ENCODE data around the gene DOCK4.
A peak's percentile ranks its signal among the peaks of the same experiment; 100 is the strongest.

The DOCK4 gene

GRCh38 chr7:112001091-112001826 lies 204.9 kb downstream of the DOCK4 start:
- H3K27ac ChIP-seq (ENCODE audit: poor library complexity, severe bottlenecking), result peak overlapping the region; percentile 87
- no peaks in the 10 kb centered on the region for H3K9me3 ChIP-seq (ENCODE audit: severe bottlenecking)
- 0 out of 2 replicates have a peak, but pooled peaks cover 6% of the 10 kb centered on the region for H3K36me3 ChIP-seq (ENCODE audit: low read depth)
- peak; percentile 99 for ATAC-seq (ENCODE audit: low read depth)
- TF ChIP-seq, protein P1, sequence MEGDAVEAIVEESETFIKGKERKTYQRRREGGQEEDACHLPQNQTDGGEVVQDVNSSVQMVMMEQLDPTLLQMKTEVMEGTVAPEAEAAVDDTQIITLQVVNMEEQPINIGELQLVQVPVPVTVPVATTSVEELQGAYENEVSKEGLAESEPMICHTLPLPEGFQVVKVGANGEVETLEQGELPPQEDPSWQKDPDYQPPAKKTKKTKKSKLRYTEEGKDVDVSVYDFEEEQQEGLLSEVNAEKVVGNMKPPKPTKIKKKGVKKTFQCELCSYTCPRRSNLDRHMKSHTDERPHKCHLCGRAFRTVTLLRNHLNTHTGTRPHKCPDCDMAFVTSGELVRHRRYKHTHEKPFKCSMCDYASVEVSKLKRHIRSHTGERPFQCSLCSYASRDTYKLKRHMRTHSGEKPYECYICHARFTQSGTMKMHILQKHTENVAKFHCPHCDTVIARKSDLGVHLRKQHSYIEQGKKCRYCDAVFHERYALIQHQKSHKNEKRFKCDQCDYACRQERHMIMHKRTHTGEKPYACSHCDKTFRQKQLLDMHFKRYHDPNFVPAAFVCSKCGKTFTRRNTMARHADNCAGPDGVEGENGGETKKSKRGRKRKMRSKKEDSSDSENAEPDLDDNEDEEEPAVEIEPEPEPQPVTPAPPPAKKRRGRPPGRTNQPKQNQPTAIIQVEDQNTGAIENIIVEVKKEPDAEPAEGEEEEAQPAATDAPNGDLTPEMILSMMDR (IDR thresholded peaks at IDR 0.05; ENCODE audit: poor library complexity, severe bottlenecking), result no peak
- H3K27me3 ChIP-seq (ENCODE audit: insufficient read depth, poor library complexity, severe bottlenecking), result no peaks in the 10 kb centered on the region
- H3K4me1 ChIP-seq (ENCODE audit: insufficient read depth, poor library complexity, severe bottlenecking), result peaks cover 23% of the 10 kb centered on the region
- DNase-seq (ENCODE audit: low spot score), result peak; percentile 73
- no peak overlapping the region for H3K4me3 ChIP-seq (ENCODE audit: severe bottlenecking)

DNA sequence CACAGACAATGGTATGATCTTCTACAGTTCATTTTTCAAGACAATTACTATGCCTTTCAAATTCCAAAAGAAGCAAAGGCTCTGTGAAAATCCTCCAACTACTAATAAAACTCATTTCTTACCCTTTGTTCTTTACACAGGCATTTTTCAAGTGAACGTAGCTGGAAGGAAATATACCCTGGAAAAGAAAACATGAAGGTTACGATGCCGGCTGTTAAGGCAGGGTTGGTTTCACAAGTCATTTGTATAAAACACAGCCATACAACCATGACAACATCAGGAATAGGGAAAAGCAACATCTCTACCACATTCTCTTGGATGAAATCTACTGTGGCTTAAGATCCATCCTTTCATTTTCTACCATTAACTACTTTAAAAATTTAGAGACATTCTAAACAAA lies 207.9 kb downstream of the DOCK4 start:
- DNase-seq (ENCODE audit: low spot score) (no peak), ATAC-seq (ENCODE audit: low read depth) (no peak)
- peaks cover 14% of the 10 kb centered on the region for H3K36me3 ChIP-seq (ENCODE audit: low read depth)
- H3K27ac ChIP-seq (ENCODE audit: poor library complexity, severe bottlenecking), result no peak overlapping the region
- H3K9me3 ChIP-seq (ENCODE audit: severe bottlenecking), result no peaks in the 10 kb centered on the region
- TF ChIP-seq, protein P1 (IDR thresholded peaks at IDR 0.05; ENCODE audit: poor library complexity, severe bottlenecking), result no peak
- no peak overlapping the region for H3K4me3 ChIP-seq (ENCODE audit: severe bottlenecking)
- H3K4me1 ChIP-seq (ENCODE audit: insufficient read depth, poor library complexity, severe bottlenecking), result peaks cover 19% of the 10 kb centered on the region
- no peaks in the 10 kb centered on the region for H3K27me3 ChIP-seq (ENCODE audit: insufficient read depth, poor library complexity, severe bottlenecking)

GRCh38 chr7:111997546-111997945 lies 208.7 kb downstream of the DOCK4 start:
- Histone ChIP-seq H3K27me3 (ENCODE audit: insufficient read depth, poor library complexity, severe bottlenecking) (no peaks in the 10 kb centered on the region), H3K4me3 (ENCODE audit: severe bottlenecking) (no peak overlapping the region), H3K36me3 (ENCODE audit: low read depth) (peaks cover 16% of the 10 kb centered on the region), H3K27ac (ENCODE audit: poor library complexity, severe bottlenecking) (no peak overlapping the region), H3K4me1 (ENCODE audit: insufficient read depth, poor library complexity, severe bottlenecking) (peaks cover 19% of the 10 kb centered on the region), H3K9me3 (ENCODE audit: severe bottlenecking) (no peaks in the 10 kb centered on the region)
- ATAC-seq (ENCODE audit: low read depth) (no peak), DNase-seq (ENCODE audit: low spot score) (no peak)
- TF ChIP-seq, protein P1 (IDR thresholded peaks at IDR 0.05; ENCODE audit: poor library complexity, severe bottlenecking), result no peak

DNA sequence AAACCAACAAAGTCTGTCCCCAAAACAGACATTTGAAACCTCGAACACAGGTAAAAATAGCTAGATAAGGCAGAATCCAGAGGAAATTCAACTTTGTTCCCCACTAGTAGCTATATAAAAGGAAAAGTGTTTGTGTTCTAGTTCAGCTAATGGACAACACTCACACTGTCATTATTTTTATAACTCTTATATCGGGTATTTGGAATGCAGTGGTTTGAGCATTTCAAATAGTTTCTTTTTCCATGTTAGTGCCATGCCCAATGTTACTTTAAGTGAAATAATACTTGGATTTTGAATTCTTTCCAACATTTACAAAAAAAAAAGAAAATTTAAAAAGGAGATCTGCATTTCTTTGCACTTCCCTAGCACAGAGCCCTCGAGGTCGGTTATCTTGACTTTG lies 213.6 kb downstream of the DOCK4 start:
- H3K4me1 ChIP-seq (ENCODE audit: insufficient read depth, poor library complexity, severe bottlenecking), result peaks cover 2% of the 10 kb centered on the region
- ATAC-seq (ENCODE audit: low read depth), result no peak
- no peaks in the 10 kb centered on the region for H3K27me3 ChIP-seq (ENCODE audit: insufficient read depth, poor library complexity, severe bottlenecking)
- H3K9me3 ChIP-seq (ENCODE audit: severe bottlenecking), result no peaks in the 10 kb centered on the region
- no peak overlapping the region for H3K27ac ChIP-seq (ENCODE audit: poor library complexity, severe bottlenecking)
- DNase-seq (ENCODE audit: low spot score), result no peak
- H3K36me3 ChIP-seq (ENCODE audit: low read depth), result peaks cover 27% of the 10 kb centered on the region
- no peak overlapping the region for H3K4me3 ChIP-seq (ENCODE audit: severe bottlenecking)
- TF ChIP-seq, protein P1 (IDR thresholded peaks at IDR 0.05; ENCODE audit: poor library complexity, severe bottlenecking), result no peak

- TF ChIP-seq, protein P1 (IDR thresholded peaks at IDR 0.05; ENCODE audit: poor library complexity, severe bottlenecking), result no peak
- no peak overlapping the region for H3K4me3 ChIP-seq (ENCODE audit: severe bottlenecking)
- peaks cover 13% of the 10 kb centered on the region for H3K4me1 ChIP-seq (ENCODE audit: insufficient read depth, poor library complexity, severe bottlenecking)
- no peak for ATAC-seq (ENCODE audit: low read depth)
- DNase-seq (ENCODE audit: low spot score), result no peak
- H3K27me3 ChIP-seq (ENCODE audit: insufficient read depth, poor library complexity, severe bottlenecking), result no peaks in the 10 kb centered on the region
- H3K27ac ChIP-seq (ENCODE audit: poor library complexity, severe bottlenecking), result no peak overlapping the region
- peaks cover 40% of the 10 kb centered on the region for H3K36me3 ChIP-seq (ENCODE audit: low read depth)
- H3K9me3 ChIP-seq (ENCODE audit: severe bottlenecking), result no peaks in the 10 kb centered on the region
These were observed 215.6 kb downstream of the DOCK4 start for GRCh38 chr7:111990643-111991042.

Measured in RWPE2 (cell line).